ENCODE measurements around the gene TOR2A. TPM values are rescaled to one million over a fixed set of nuclear protein-coding genes. Genes with fewer than 3 reads are reported as not detected.

TOR2A gene
- total RNA-seq, 1 donor from 2014 or later = 27.5 TPM

GRCh38 chr9:127690735-127691134 is 44.4 kb downstream of the TOR2A start:
- Mint-ChIP-seq H3K27ac (ENCODE audit: unreplicated experiment) (no peak overlapping the region), H3K4me3 (ENCODE audit: unreplicated experiment) (no peak overlapping the region), H3K36me3 (ENCODE audit: unreplicated experiment) (peaks cover 16% of the 10 kb centered on the region), H3K27me3 (ENCODE audit: unreplicated experiment) (peaks cover 17% of the 10 kb centered on the region), H3K4me1 (ENCODE audit: low read depth, unreplicated experiment) (peaks cover 4% of the 10 kb centered on the region), H3K9me3 (ENCODE audit: unreplicated experiment) (peaks cover 18% of the 10 kb centered on the region)
- TF ChIP-seq, protein P1, sequence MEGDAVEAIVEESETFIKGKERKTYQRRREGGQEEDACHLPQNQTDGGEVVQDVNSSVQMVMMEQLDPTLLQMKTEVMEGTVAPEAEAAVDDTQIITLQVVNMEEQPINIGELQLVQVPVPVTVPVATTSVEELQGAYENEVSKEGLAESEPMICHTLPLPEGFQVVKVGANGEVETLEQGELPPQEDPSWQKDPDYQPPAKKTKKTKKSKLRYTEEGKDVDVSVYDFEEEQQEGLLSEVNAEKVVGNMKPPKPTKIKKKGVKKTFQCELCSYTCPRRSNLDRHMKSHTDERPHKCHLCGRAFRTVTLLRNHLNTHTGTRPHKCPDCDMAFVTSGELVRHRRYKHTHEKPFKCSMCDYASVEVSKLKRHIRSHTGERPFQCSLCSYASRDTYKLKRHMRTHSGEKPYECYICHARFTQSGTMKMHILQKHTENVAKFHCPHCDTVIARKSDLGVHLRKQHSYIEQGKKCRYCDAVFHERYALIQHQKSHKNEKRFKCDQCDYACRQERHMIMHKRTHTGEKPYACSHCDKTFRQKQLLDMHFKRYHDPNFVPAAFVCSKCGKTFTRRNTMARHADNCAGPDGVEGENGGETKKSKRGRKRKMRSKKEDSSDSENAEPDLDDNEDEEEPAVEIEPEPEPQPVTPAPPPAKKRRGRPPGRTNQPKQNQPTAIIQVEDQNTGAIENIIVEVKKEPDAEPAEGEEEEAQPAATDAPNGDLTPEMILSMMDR (IDR thresholded peaks at IDR 0.05; ENCODE audit: partially characterized antibody, unreplicated experiment) = no peak
- no peak for DNase-seq

DNA sequence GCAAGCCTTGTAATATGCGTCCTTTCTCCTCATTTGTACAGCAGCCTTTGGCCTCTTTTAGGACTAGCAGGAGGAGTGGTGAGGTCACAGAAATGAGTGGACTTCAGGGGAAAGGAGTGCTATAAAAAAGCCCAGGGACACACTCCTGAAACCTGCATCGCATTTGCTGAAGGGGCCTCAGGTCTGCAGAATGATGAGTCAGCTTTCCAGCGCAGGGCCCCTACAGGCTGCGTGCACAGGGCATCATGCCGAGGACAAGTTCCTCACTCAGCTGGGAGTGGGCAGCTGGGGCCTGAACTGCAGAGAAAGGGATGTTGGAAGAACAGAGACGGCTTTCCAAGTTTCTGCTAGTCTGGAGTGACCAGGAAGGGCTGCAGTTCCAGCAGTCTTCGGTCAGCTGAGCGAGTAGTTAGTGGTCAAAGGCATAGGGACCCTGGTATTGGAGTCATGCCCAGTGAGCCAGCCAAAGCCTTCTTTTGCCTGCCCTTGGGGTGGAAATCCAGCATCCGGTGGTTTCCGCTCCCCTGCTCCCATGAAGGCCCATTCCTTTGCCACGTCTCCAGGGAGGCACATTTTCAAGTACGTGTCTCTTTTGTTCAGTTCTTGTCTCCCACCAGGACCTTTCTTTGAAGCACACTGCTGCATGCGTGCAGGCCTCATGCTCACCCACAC is 45.6 kb downstream of the TOR2A start:
- H3K4me1 Mint-ChIP-seq (ENCODE audit: low read depth, unreplicated experiment) = no peaks in the 10 kb centered on the region
- no peak overlapping the region for H3K27ac Mint-ChIP-seq (ENCODE audit: unreplicated experiment)
- peaks cover 17% of the 10 kb centered on the region for H3K27me3 Mint-ChIP-seq (ENCODE audit: unreplicated experiment)
- TF ChIP-seq, protein P1 (IDR thresholded peaks at IDR 0.05; ENCODE audit: partially characterized antibody, unreplicated experiment) = no peak
- H3K9me3 Mint-ChIP-seq (ENCODE audit: unreplicated experiment) = peaks cover 17% of the 10 kb centered on the region
- DNase-seq = no peak
- no peak overlapping the region for H3K4me3 Mint-ChIP-seq (ENCODE audit: unreplicated experiment)
- H3K36me3 Mint-ChIP-seq (ENCODE audit: unreplicated experiment) = peaks cover 16% of the 10 kb centered on the region

GRCh38 chr9:127686461-127687393 is 48.4 kb downstream of the TOR2A start:
- TF ChIP-seq, protein P1 (IDR thresholded peaks at IDR 0.05; ENCODE audit: partially characterized antibody, unreplicated experiment) = no peak
- Mint-ChIP-seq H3K27ac (ENCODE audit: unreplicated experiment) (no peak overlapping the region), H3K36me3 (ENCODE audit: unreplicated experiment) (peaks cover 10% of the 10 kb centered on the region), H3K4me3 (ENCODE audit: unreplicated experiment) (no peak overlapping the region), H3K9me3 (ENCODE audit: unreplicated experiment) (peaks cover 8% of the 10 kb centered on the region), H3K27me3 (ENCODE audit: unreplicated experiment) (peaks cover 7% of the 10 kb centered on the region), H3K4me1 (ENCODE audit: low read depth, unreplicated experiment) (no peaks in the 10 kb centered on the region)
- no peak for DNase-seq

DNA sequence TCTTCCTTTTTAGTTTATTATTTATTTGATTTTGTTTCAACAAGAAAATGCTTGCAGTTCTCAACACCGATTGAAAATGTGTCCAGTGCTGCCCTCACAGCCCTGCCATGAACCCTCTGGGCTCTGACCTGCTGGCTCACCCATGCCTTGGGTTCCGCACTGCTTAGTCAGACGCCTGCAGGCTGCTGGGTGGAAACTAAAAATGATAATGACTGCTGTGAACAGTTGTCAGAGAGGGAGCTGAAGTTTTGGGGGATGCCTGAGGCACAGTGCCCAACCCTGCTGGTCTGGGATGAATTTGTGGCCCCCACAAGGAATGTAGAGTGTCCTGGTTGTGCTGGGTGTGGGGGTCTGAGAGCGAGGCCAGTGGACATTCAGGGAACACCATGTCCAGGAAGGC is 50.5 kb downstream of the TOR2A start:
- Mint-ChIP-seq H3K36me3 (ENCODE audit: unreplicated experiment) (peaks cover 5% of the 10 kb centered on the region), H3K4me3 (ENCODE audit: unreplicated experiment) (no peak overlapping the region), H3K4me1 (ENCODE audit: low read depth, unreplicated experiment) (no peaks in the 10 kb centered on the region), H3K9me3 (ENCODE audit: unreplicated experiment) (peaks cover 7% of the 10 kb centered on the region), H3K27ac (ENCODE audit: unreplicated experiment) (no peak overlapping the region), H3K27me3 (ENCODE audit: unreplicated experiment) (peaks cover 4% of the 10 kb centered on the region)
- TF ChIP-seq, protein P1 (IDR thresholded peaks at IDR 0.05; ENCODE audit: partially characterized antibody, unreplicated experiment) = no peak
- no peak for DNase-seq

- peaks cover 4% of the 10 kb centered on the region for H3K27me3 Mint-ChIP-seq (ENCODE audit: unreplicated experiment)
- H3K4me3 Mint-ChIP-seq (ENCODE audit: unreplicated experiment) = no peak overlapping the region
- H3K9me3 Mint-ChIP-seq (ENCODE audit: unreplicated experiment) = peaks cover 9% of the 10 kb centered on the region
- no peak overlapping the region for H3K27ac Mint-ChIP-seq (ENCODE audit: unreplicated experiment)
- DNase-seq = no peak
- peaks cover under 1% of the 10 kb centered on the region for H3K4me1 Mint-ChIP-seq (ENCODE audit: low read depth, unreplicated experiment)
- peaks cover 5% of the 10 kb centered on the region for H3K36me3 Mint-ChIP-seq (ENCODE audit: unreplicated experiment)
- TF ChIP-seq, protein P1 (IDR thresholded peaks at IDR 0.05; ENCODE audit: partially characterized antibody, unreplicated experiment) = no peak
Measured at GRCh38 chr9:127683723-127684122, 51.4 kb downstream of the TOR2A start.
